RWPE1 (cell line): ENCODE measurements around the gene RFTN1.

Source experiments
- CTCF ChIA-PET: fragments of 350-600 bp; sonication (Branson Sonifier 250); formaldehyde crosslinking; extraction: SDS; loops from one replicate; lab custom pipeline; 2021; lab: Yijun Ruan, JAX
- POLR2A ChIA-PET: fragments of 400-600 bp; formaldehyde crosslinking; extraction: SDS; loops from one replicate; lab custom pipeline; 2020; ENCODE audit warnings: antibody characterized with exemption; ENCODE audit not compliant: low non-redundant PET; lab: Yijun Ruan, JAX
- DNase-seq: peaks from one replicate; pipeline ENCODE4 v3.0.0; 2012; ENCODE audit warnings: low spot score
- H3K27ac ChIP-seq: fragments of 450-650 bp; 2 replicates; pipeline ENCODE4 v1.5.1; 2017
- TF ChIP-seq, protein P1 (sequence below): fragments of 450-650 bp; conservative IDR thresholded peaks from 2 replicates; pipeline ENCODE4 v1.5.1; 2017; ENCODE audit warnings: low read depth, mild to moderate bottlenecking

Gene RFTN1

DNA sequence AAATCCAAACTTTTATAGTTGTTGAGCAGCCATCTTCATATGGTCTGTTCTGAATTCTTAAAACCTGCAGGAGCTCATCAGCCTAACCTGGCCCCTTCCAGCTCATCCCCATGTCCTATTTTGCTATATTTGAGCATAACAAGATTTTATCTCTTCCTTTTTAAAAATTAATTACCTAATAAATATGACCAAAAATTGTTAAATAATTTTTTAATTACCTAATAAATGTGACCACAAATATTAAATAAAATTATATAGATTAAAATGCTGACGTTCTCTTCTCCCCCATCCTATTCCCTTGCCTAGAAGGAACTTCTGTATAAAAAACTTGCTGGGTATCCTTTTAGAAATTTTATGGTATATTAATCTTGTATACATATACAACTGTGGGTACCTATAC is 204.8 kb downstream of the RFTN1 start:
- DNase-seq, result no peak
- CTCF ChIA-PET, result no interaction called here
- POLR2A ChIA-PET, result no interaction called here

DNA sequence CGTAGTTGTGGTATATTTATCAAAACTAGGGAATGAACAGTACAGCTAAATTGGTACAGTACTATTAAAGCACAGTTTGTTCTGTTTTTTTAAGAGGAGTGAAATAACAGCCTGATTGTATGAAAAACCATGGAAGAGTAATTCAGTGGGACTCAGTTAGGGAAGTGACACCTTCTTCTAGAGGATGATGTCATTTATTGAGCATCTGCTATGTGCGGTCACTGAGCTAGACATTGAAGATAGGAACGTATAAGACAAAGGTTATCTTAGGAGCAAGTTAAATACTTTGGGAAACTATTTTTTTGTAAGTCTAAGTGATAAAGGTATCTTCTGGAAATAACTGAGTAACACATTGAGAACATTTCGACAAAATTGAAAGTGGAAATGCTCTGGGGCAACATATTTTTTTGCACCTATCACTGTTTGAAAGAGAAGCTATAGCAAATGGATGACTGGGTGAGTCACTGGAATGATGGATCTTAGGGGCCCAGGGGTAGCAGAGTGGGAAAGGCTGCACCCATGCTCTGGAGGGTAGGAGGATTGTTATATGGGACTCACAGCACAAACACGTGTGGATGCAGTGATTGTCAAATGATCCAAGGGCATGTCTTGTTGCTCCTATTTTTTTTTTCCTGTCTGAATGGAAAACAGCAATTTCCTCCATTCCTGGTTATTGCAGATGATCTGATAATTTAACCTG is 205.5 kb downstream of the RFTN1 start:
- ChIA-PET POLR2A (no interaction called here), CTCF (no interaction called here)
- TF ChIP-seq, protein P1, sequence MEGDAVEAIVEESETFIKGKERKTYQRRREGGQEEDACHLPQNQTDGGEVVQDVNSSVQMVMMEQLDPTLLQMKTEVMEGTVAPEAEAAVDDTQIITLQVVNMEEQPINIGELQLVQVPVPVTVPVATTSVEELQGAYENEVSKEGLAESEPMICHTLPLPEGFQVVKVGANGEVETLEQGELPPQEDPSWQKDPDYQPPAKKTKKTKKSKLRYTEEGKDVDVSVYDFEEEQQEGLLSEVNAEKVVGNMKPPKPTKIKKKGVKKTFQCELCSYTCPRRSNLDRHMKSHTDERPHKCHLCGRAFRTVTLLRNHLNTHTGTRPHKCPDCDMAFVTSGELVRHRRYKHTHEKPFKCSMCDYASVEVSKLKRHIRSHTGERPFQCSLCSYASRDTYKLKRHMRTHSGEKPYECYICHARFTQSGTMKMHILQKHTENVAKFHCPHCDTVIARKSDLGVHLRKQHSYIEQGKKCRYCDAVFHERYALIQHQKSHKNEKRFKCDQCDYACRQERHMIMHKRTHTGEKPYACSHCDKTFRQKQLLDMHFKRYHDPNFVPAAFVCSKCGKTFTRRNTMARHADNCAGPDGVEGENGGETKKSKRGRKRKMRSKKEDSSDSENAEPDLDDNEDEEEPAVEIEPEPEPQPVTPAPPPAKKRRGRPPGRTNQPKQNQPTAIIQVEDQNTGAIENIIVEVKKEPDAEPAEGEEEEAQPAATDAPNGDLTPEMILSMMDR, result no peak
- H3K27ac ChIP-seq, result no peak overlapping the region
- no peak for DNase-seq

More for the DNA sequence above, 204.8 kb downstream of the RFTN1 start:
- H3K27ac ChIP-seq, result no peak overlapping the region
- TF ChIP-seq, protein P1, result no peak

DNA sequence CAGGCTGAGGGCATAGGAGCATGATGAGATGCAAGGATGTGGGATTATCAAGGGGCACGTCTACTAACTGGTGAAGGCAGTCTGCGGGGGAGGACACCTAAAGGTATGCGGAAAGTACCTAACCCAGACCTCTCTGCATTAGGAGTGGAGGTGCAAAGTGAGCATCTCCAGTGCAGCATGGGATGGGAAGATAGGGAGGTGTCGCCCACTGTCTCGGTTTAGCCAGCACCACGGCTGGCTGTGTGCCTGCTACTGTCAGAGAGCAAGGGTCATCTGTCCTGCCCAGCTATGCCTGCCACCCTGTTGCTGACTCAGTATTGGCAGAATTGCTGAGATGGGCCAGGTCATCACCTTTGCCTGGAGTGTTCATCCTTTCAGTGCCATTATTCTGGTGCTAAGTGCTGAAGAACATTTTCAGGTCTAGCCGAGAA is 208.4 kb downstream of the RFTN1 start:
- no peak overlapping the region for H3K27ac ChIP-seq
- CTCF ChIA-PET, result no interaction called here
- POLR2A ChIA-PET, result no interaction called here

DNA sequence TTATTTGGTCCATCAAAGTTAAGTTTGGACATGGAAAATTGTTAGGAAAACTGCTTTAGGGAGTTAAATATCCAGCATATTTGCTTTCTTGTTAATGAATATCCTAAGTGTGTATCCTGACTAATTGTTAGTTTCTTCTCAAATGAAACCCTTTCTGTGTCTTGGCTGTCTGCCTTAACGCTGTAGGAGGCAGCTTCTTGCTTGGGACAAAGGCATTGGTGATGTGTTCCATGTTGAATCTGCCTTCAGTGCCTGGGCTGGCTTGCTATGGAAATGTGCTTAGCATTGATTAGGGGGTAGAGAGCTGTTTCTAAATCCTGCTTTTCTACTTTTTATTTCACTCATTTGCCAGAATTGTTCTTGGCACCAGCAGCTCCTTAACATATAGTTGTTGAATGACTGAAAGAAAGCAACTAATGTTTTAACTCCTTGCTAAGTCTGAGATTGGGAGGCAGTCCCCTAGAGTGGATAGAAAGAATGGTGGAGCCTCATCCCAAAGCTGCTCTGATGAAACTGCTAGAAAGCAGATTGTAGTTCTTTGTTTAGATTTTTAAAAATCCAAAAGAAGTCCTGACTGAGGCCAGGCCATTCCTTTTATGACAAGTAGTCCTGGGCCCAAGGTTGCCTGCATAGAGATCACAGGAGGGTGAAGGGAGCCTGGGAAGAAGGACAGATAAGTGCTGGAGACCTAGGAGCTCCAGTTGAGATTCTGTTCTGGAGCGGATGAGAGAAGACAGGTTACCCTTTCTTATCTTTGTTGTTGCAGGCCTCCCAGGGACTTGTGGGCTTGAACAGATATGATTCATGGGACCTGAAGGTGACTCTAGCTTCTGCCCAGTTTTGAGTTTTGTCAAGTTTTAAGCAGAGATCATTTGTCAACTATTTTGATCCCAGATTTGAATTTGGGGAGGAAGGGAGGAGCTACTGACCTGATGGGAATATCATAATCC is 209.2 kb downstream of the RFTN1 start:
- TF ChIP-seq, protein P1, result no peak
- POLR2A ChIA-PET, result no interaction called here
- CTCF ChIA-PET, result no interaction called here
- H3K27ac ChIP-seq, result no peak overlapping the region
- no peak for DNase-seq

More for the DNA sequence above, 208.4 kb downstream of the RFTN1 start:
- TF ChIP-seq, protein P1, result no peak
- DNase-seq, result no peak

DNA sequence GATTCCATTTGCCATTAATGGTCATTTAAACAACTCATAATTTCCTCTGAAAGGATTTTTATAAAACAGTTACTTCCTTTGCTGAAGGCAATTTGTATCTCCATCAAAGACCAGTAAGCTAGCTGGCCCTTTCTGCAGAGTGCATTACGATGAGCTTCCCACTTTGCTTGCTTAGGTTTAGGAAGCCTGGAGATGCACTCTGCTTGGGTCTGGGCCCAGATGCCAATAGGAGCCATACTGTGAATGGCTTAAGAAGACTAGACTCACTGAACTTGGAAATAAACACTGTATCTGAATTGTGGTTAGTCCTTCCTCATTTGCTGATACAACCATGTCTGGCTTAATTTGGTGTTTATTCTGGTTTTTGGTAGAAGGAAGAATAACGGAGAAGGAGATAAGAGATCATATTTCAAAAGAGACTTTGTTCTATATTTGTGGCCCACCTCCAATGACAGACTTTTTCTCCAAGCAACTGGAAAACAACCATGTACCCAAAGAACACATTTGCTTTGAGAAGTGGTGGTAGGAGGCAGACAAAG is 210.4 kb downstream of the RFTN1 start:
- TF ChIP-seq, protein P1, result no peak
- DNase-seq, result no peak
- ChIA-PET CTCF (no interaction called here), POLR2A (no interaction called here)
- no peak overlapping the region for H3K27ac ChIP-seq

DNA sequence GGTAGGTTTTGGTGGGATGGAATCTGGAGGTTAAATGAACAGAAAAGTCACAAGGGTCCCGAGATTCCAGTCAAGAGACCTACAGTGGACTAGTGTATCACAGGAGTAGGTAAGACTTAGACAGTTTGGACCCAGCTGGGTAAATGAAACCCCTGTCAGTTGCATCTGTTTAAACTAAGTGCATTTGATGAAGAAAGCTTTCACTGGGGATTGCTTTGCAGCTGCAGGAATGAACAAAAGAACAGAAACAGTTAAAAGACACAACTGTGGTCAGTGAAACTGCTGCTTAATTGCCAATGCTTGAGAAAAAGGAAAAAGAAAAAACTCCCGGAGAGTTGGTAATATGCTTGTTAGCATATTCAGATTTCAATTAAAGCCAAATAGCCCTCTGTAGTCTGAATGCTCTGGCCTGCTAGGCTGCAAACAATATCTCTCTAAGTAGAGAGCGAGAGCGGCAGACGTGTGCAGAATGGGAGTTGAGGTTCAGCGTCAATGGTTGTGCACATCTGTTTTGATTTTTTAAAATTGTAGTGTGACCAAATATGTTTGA is 211.3 kb downstream of the RFTN1 start:
- ChIA-PET CTCF (no interaction called here), POLR2A (no interaction called here)
- TF ChIP-seq, protein P1, result no peak
- H3K27ac ChIP-seq, result no peak overlapping the region
- DNase-seq, result no peak
